Measurements from ENCODE around the gene GORASP1. TPM values are rescaled to one million over a fixed set of nuclear protein-coding genes. Genes with fewer than 3 reads are reported as not detected.
A peak's percentile ranks its signal among the peaks of the same experiment; 100 is the strongest.

GORASP1 gene
- total and polyA plus RNA-seq, 11 donors, result 19.9 to 52.5 (median 42.3) TPM

DNA sequence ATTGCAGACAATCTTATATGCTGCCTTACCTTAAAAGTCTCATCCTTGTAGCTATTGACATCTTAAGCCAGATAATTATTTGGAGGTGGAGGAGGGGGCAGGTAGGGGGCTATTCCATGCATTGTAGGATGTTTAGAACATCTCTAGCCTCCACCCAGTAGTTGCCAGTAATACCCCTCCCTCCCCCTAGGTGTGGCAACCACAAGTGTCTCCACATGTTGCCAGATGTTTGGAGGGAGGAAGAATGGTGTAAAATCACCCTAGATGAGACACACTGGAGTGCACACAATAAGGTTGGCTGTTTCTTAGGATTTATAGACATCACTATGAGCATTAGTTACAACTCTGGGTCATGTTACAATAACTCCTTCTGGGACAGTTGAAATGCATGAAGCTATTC lies 27.4 kb downstream of the GORASP1 start:
- TF ChIP-seq, protein P1, sequence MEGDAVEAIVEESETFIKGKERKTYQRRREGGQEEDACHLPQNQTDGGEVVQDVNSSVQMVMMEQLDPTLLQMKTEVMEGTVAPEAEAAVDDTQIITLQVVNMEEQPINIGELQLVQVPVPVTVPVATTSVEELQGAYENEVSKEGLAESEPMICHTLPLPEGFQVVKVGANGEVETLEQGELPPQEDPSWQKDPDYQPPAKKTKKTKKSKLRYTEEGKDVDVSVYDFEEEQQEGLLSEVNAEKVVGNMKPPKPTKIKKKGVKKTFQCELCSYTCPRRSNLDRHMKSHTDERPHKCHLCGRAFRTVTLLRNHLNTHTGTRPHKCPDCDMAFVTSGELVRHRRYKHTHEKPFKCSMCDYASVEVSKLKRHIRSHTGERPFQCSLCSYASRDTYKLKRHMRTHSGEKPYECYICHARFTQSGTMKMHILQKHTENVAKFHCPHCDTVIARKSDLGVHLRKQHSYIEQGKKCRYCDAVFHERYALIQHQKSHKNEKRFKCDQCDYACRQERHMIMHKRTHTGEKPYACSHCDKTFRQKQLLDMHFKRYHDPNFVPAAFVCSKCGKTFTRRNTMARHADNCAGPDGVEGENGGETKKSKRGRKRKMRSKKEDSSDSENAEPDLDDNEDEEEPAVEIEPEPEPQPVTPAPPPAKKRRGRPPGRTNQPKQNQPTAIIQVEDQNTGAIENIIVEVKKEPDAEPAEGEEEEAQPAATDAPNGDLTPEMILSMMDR (IDR thresholded peaks at IDR 0.05), result no peak
- TF ChIP-seq POLR2A (IDR thresholded peaks at IDR 0.05), result no peak
- H3K4me1 ChIP-seq, result no peaks in the 10 kb centered on the region
- H3K27ac ChIP-seq, result no peak overlapping the region
- H3K36me3 ChIP-seq, result peaks cover 0 to 87% (median 66%) of the 10 kb centered on the region in 9 donors
- DNase-seq (no peak), ATAC-seq (no peak)
- H3K27me3 ChIP-seq, result no peaks in the 10 kb centered on the region
- intact Hi-C loops (cut with DNase I), result no loop called here
- H3K9me3 ChIP-seq, result no peaks in the 10 kb centered on the region
- no peak overlapping the region for H3K4me3 ChIP-seq

DNA sequence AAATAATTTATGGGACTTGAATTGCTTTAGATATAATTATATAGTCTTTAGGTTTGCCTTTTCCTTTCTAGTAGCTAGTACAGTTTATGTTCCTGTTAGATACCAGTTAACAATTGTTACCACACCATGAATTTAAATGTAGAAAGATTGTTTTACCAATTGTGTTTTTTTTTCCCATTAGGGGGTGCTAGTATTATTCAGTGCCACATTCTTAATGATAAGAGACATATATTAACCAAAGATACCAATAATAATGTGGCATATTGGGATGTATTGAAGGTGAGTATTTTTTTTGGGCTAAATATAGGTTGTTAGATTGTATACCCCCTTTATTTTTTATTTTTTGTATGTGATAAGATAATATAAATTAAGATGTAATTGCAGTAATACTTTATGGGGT lies 27.9 kb downstream of the GORASP1 start:
- no peak for ATAC-seq
- Histone ChIP-seq H3K9me3 (no peaks in the 10 kb centered on the region), H3K4me1 (no peaks in the 10 kb centered on the region), H3K4me3 (no peak overlapping the region), H3K36me3 (peaks cover 0 to 87% (median 69%) of the 10 kb centered on the region in 9 donors), H3K27me3 (no peaks in the 10 kb centered on the region), H3K27ac (no peak overlapping the region)
- intact Hi-C loops (cut with DNase I), result no loop called here
- DNase-seq, result no peak
- TF ChIP-seq POLR2A (IDR thresholded peaks at IDR 0.05), result no peak
- TF ChIP-seq, protein P1 (IDR thresholded peaks at IDR 0.05), result peak in 1 of 12 donors; percentile 9

DNA sequence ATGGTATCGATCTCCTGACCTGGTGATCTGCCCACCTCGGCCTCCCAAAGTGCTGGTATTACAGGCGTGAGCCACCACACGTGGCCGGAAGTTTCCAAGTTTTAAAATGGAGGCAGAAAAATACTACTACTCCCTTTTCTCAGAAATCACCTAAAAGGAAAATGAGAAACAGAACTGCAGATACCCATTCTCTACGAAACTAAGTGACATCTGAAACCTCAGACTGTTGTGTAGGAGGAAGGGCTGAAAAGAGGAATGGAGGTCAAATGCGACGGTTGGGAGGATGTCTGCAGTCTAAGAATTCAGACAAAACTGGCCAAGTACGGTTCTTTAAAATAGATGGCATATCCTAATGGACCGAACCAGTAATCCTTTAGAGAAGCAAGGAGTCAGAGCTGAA lies 31.5 kb downstream of the GORASP1 start:
- Histone ChIP-seq H3K9me3 (no peaks in the 10 kb centered on the region), H3K27ac (no peak overlapping the region), H3K4me3 (no peak overlapping the region), H3K36me3 (peaks cover 0 to 97% (median 74%) of the 10 kb centered on the region in 9 donors), H3K27me3 (no peaks in the 10 kb centered on the region), H3K4me1 (no peaks in the 10 kb centered on the region)
- DNase-seq (no peak), ATAC-seq (no peak)
- intact Hi-C loops (cut with DNase I), result no loop called here
- 95 to 98% (median 96%) methylated on average over 10 of the region's 10 CpGs for WGBS, 4 donors
- TF ChIP-seq, protein P1 (IDR thresholded peaks at IDR 0.05), result no peak
- no peak for TF ChIP-seq POLR2A (IDR thresholded peaks at IDR 0.05)

DNA sequence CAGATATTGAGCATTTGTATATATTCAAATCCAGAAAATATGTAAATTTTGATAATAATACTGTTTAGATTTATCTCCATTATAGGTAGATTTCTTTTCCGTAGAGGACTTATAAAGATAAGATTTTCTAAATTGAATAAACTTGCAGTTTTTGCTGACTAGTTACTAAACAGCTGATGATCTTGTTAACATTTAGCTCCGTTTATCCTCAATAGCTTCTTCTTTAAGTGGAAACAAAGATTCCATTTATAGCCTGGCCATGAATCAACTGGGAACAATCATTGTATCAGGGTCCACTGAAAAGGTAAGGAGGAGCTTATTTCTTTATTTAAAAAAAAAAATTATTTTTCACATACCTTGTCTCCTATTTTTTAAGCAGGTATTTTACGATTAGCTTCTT lies 38.9 kb downstream of the GORASP1 start:
- no peak for DNase-seq
- Histone ChIP-seq H3K27ac (no peak overlapping the region), H3K4me3 (no peak overlapping the region), H3K9me3 (no peaks in the 10 kb centered on the region), H3K4me1 (peaks cover 0 to 4% (median 0%) of the 10 kb centered on the region in 12 donors), H3K36me3 (peaks cover 0 to 92% (median 79%) of the 10 kb centered on the region in 9 donors), H3K27me3 (no peaks in the 10 kb centered on the region)
- intact Hi-C loops (cut with DNase I), result no loop called here
- 70 to 79% (median 74%) methylated on average over 3 of the region's 3 CpGs for WGBS, 4 donors
- no peak for ATAC-seq
- TF ChIP-seq, protein P1 (IDR thresholded peaks at IDR 0.05), result no peak
- no peak for TF ChIP-seq POLR2A (IDR thresholded peaks at IDR 0.05)
